SK-N-SH treated with all-trans-retinoic acid at 6 μM for 48 hours (cell line): Measurements from ENCODE around the gene NTM.

Experiments
- ATAC-seq: fragments of 200-7000 bp; cut with Tn5 transposase; 3 replicates; pipeline ENCODE4 v1.9.1; 2020; ENCODE audit warnings: mild to moderate bottlenecking, moderate library complexity
- ARNTL ChIP-seq: fragments of 450-650 bp; formaldehyde crosslinking; IDR thresholded peaks from 2 replicates; pipeline ENCODE4 v1.5.0; 2020; ENCODE audit warnings: low read depth, mild to moderate bottlenecking, moderate library complexity, borderline replicate concordance
- CSDC2 ChIP-seq: fragments of 250-450 bp; sonication (Bioruptor Pico); IDR thresholded peaks from 2 replicates; pipeline ENCODE4 v1.5.0; 2020; ENCODE audit warnings: mild to moderate bottlenecking, moderate library complexity
- CSRNP3 ChIP-seq: fragments of 250-450 bp; sonication (Bioruptor Pico); IDR thresholded peaks from 2 replicates; pipeline ENCODE4 v1.5.1; 2021; ENCODE audit warnings: mild to moderate bottlenecking, moderate library complexity
- ESRRG ChIP-seq: fragments of 250-450 bp; sonication (Bioruptor Pico); IDR thresholded peaks from 2 replicates; pipeline ENCODE4 v1.6.1; 2021; ENCODE audit warnings: mild to moderate bottlenecking
- GLIS3 ChIP-seq: fragments of 250-450 bp; sonication (Bioruptor Pico); IDR thresholded peaks from 2 replicates; pipeline ENCODE4 v1.5.0; 2020; ENCODE audit warnings: mild to moderate bottlenecking, moderate library complexity
- ISL1 ChIP-seq: fragments of 250-450 bp; sonication (Bioruptor Pico); IDR thresholded peaks from 2 replicates; pipeline ENCODE4 v2.1.2; 2022; ENCODE audit warnings: mild to moderate bottlenecking, moderate library complexity
- OSR1 ChIP-seq: fragments of 250-450 bp; sonication (Bioruptor Pico); IDR thresholded peaks from 2 replicates; pipeline ENCODE4 v1.8.0; 2022; ENCODE audit warnings: moderate library complexity, mild to moderate bottlenecking, inconsistent platforms
- PATZ1 ChIP-seq: fragments of 250-450 bp; sonication (Bioruptor Pico); IDR thresholded peaks from 2 replicates; pipeline ENCODE4 v1.8.0; 2020; ENCODE audit warnings: mild to moderate bottlenecking, moderate library complexity, borderline replicate concordance
- PPARA ChIP-seq: fragments of 250-450 bp; sonication (Bioruptor Pico); IDR thresholded peaks from 2 replicates; pipeline ENCODE4 v1.5.0; 2020; ENCODE audit warnings: mild to moderate bottlenecking, borderline replicate concordance
- RARB ChIP-seq: fragments of 250-450 bp; sonication (Bioruptor Pico); IDR thresholded peaks from 2 replicates; pipeline ENCODE4 v1.8.0; 2021; ENCODE audit warnings: mild to moderate bottlenecking, moderate library complexity
- TCF4 ChIP-seq: fragments of 250-450 bp; sonication (Bioruptor Pico); IDR thresholded peaks from 2 replicates; pipeline ENCODE4 v1.8.0; 2021; ENCODE audit warnings: mild to moderate bottlenecking, moderate library complexity, borderline replicate concordance
- TOX ChIP-seq: fragments of 250-450 bp; sonication (Bioruptor Pico); IDR thresholded peaks from 2 replicates; pipeline ENCODE4 v1.8.0; 2021; ENCODE audit warnings: mild to moderate bottlenecking, moderate library complexity, borderline replicate concordance
- ZC3H10 ChIP-seq: fragments of 250-450 bp; sonication (Bioruptor Pico); IDR thresholded peaks from 2 replicates; pipeline ENCODE4 v1.5.1; 2021; ENCODE audit warnings: mild to moderate bottlenecking, moderate library complexity
- ZFP3 ChIP-seq: fragments of 250-450 bp; sonication (Bioruptor Pico); IDR thresholded peaks from 2 replicates; pipeline ENCODE4 v1.5.0; 2020; ENCODE audit warnings: mild to moderate bottlenecking, moderate library complexity
- ZFP30 ChIP-seq: fragments of 450-650 bp; formaldehyde crosslinking; IDR thresholded peaks from 2 replicates; pipeline ENCODE4 v1.5.0; 2022; ENCODE audit warnings: mild to moderate bottlenecking, moderate library complexity
- ZNF565 ChIP-seq: fragments of 450-650 bp; formaldehyde crosslinking; conservative IDR thresholded peaks from 2 replicates; pipeline ENCODE4 v1.5.0; 2020; ENCODE audit warnings: low read depth, mild to moderate bottlenecking, moderate library complexity
- ZNF70 ChIP-seq: fragments of 450-650 bp; formaldehyde crosslinking; IDR thresholded peaks from 2 replicates; pipeline ENCODE4 v1.5.0; 2020; ENCODE audit warnings: mild to moderate bottlenecking, moderate library complexity
- ZNF8 ChIP-seq: fragments of 450-650 bp; formaldehyde crosslinking; IDR thresholded peaks from 2 replicates; pipeline ENCODE4 v1.5.0; 2020; ENCODE audit warnings: mild to moderate bottlenecking, moderate library complexity
- TF ChIP-seq, protein P1 (sequence below): fragments of 250-450 bp; sonication (Bioruptor Pico); IDR thresholded peaks from 2 replicates; pipeline ENCODE4 v1.5.0; 2020; ENCODE audit warnings: mild to moderate bottlenecking, moderate library complexity
- TF ChIP-seq, protein P2 (sequence below): fragments of 250-450 bp; sonication (Bioruptor Pico); IDR thresholded peaks from 2 replicates; pipeline ENCODE4 v1.8.0; 2021; ENCODE audit warnings: low read depth, mild to moderate bottlenecking, moderate library complexity, borderline replicate concordance
- TF ChIP-seq, protein P3 (sequence below): fragments of 250-450 bp; sonication (Bioruptor Pico); IDR thresholded peaks from 2 replicates; pipeline ENCODE4 v1.5.1; 2020; ENCODE audit warnings: low read depth, mild to moderate bottlenecking, moderate library complexity

NTM gene

DNA sequence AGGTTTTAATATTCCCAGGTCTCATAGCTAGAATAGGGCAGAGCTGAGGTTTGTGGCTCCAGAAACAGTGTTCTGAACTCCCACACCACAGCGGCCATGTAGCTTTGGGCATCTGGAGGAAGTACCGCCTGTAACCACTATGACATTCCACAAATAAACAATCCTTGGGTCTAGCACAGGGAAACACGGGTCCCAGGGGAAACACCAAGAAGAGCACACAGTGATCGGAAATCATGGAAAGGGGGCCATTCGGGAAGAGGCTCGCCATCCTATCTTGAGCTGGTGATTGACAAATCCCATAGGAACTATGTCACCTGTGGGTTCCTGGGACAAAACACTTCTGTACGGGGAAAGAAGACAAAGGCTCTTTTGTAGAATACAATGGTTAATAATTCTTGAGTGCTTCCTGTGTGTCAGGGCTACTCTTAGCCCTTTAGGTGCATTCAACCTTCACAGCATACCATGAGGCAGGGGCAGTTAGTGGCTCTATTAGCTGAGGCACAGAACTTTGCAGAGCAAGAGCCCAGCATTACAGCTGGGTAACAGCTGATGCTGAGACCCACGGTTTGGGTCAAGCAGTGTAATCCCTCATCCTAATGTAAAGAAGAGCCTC is 514.2 kb downstream of the NTM start:
- TF ChIP-seq PATZ1 (CRISPR knock-in tag) = no peak
- no peak for TF ChIP-seq ZNF8 (CRISPR knock-in tag)
- TF ChIP-seq ZFP30 = no peak
- no peak for ATAC-seq

GRCh38 chr11:131885431-131885830 is 515.0 kb downstream of the NTM start:
- no peak for ATAC-seq
- TF ChIP-seq ZNF70 (no peak), TOX (CRISPR knock-in tag) (no peak), ARNTL (no peak), ZFP3 (no peak), CSDC2 (CRISPR knock-in tag) (no peak), ESRRG (no peak), OSR1 (CRISPR knock-in tag) (no peak), ZNF8 (CRISPR knock-in tag) (no peak), ZC3H10 (CRISPR knock-in tag) (no peak), ZNF565 (CRISPR knock-in tag) (no peak), ISL1 (no peak), GLIS3 (CRISPR knock-in tag) (no peak), TCF4 (CRISPR knock-in tag) (no peak)
- TF ChIP-seq, protein P1, sequence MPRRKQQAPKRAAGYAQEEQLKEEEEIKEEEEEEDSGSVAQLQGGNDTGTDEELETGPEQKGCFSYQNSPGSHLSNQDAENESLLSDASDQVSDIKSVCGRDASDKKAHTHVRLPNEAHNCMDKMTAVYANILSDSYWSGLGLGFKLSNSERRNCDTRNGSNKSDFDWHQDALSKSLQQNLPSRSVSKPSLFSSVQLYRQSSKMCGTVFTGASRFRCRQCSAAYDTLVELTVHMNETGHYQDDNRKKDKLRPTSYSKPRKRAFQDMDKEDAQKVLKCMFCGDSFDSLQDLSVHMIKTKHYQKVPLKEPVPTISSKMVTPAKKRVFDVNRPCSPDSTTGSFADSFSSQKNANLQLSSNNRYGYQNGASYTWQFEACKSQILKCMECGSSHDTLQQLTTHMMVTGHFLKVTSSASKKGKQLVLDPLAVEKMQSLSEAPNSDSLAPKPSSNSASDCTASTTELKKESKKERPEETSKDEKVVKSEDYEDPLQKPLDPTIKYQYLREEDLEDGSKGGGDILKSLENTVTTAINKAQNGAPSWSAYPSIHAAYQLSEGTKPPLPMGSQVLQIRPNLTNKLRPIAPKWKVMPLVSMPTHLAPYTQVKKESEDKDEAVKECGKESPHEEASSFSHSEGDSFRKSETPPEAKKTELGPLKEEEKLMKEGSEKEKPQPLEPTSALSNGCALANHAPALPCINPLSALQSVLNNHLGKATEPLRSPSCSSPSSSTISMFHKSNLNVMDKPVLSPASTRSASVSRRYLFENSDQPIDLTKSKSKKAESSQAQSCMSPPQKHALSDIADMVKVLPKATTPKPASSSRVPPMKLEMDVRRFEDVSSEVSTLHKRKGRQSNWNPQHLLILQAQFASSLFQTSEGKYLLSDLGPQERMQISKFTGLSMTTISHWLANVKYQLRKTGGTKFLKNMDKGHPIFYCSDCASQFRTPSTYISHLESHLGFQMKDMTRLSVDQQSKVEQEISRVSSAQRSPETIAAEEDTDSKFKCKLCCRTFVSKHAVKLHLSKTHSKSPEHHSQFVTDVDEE (CRISPR knock-in tag) = no peak
- TF ChIP-seq, all 23 proteins: peak for 0

DNA sequence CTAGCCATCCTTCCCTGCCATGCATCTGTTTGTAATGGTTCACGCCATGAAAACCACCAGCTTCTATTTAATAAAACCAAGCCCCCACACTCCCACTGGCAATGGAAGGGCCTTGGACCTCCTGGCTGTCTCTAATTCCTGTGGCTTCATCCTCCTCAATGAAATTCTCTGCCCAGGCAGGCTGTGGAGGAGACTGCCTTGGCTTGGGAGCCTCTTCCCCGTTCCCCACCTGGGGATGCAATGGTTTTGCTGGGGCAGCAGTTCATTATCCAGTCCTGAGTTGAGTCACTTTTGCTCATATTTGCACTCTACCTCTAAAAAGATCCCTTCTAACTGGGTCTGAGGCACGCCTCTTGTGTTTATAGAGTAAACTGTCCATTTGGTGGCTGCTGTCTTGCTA is 515.8 kb downstream of the NTM start:
- ATAC-seq = no peak
- TF ChIP-seq CSDC2 (CRISPR knock-in tag) = no peak
- TF ChIP-seq ESRRG = no peak
- no peak for TF ChIP-seq GLIS3 (CRISPR knock-in tag)
- TF ChIP-seq TCF4 (CRISPR knock-in tag) = no peak
- no peak for TF ChIP-seq CSRNP3 (CRISPR knock-in tag)
- TF ChIP-seq ARNTL = no peak
- no peak for TF ChIP-seq PPARA (CRISPR knock-in tag)
- TF ChIP-seq PATZ1 (CRISPR knock-in tag) = no peak
- no peak for TF ChIP-seq ZFP30
- TF ChIP-seq RARB (CRISPR knock-in tag) = no peak
- TF ChIP-seq ZNF8 (CRISPR knock-in tag) = no peak
- TF ChIP-seq, protein P2, sequence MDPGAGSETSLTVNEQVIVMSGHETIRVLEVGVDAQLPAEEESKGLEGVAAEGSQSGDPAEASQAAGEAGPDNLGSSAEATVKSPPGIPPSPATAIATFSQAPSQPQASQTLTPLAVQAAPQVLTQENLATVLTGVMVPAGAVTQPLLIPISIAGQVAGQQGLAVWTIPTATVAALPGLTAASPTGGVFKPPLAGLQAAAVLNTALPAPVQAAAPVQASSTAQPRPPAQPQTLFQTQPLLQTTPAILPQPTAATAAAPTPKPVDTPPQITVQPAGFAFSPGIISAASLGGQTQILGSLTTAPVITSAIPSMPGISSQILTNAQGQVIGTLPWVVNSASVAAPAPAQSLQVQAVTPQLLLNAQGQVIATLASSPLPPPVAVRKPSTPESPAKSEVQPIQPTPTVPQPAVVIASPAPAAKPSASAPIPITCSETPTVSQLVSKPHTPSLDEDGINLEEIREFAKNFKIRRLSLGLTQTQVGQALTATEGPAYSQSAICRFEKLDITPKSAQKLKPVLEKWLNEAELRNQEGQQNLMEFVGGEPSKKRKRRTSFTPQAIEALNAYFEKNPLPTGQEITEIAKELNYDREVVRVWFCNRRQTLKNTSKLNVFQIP = no peak
- TF ChIP-seq, protein P3, sequence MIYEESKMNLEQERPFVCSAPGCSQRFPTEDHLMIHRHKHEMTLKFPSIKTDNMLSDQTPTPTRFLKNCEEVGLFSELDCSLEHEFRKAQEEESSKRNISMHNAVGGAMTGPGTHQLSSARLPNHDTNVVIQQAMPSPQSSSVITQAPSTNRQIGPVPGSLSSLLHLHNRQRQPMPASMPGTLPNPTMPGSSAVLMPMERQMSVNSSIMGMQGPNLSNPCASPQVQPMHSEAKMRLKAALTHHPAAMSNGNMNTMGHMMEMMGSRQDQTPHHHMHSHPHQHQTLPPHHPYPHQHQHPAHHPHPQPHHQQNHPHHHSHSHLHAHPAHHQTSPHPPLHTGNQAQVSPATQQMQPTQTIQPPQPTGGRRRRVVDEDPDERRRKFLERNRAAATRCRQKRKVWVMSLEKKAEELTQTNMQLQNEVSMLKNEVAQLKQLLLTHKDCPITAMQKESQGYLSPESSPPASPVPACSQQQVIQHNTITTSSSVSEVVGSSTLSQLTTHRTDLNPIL (CRISPR knock-in tag) = no peak
- no peak for TF ChIP-seq ISL1
- no peak for TF ChIP-seq ZNF565 (CRISPR knock-in tag)
- TF ChIP-seq ZC3H10 (CRISPR knock-in tag) = no peak
- no peak for TF ChIP-seq OSR1 (CRISPR knock-in tag)
- no peak for TF ChIP-seq ZFP3
